A673 (cell line): ENCODE data around the gene SURF1.

Experiments
- CTCF ChIP-seq: fragments of 300-800, 200-600 bp; sonication (generic); conservative IDR thresholded peaks from 2 replicates; pipeline ENCODE4 v1.5.1; 2017; ENCODE audit warnings: low read depth, mild to moderate bottlenecking, antibody characterized with exemption, low read length, moderate library complexity, mixed read lengths
- EZH2 ChIP-seq: fragments of 200-600 bp; sonication (generic); IDR thresholded peaks from 2 replicates; pipeline ENCODE4 v1.6.1; 2017; ENCODE audit warnings: borderline replicate concordance, low read depth, mild to moderate bottlenecking, mixed read lengths, antibody characterized with exemption, low read length; ENCODE audit not compliant: poor library complexity, severe bottlenecking

- TF ChIP-seq EZH2 (no peak), CTCF (no peak)
These were observed 45.3 kb upstream of the SURF1 start for GRCh38 chr9:133401588-133401987.
